RWPE1 (cell line): Measurements from ENCODE around the gene CCDC88A.

Experiments
- CTCF ChIA-PET: fragments of 350-600 bp; sonication (Branson Sonifier 250); formaldehyde crosslinking; extraction: SDS; loops from one replicate; lab custom pipeline; 2021; lab: Yijun Ruan, JAX
- POLR2A ChIA-PET: fragments of 400-600 bp; formaldehyde crosslinking; extraction: SDS; loops from one replicate; lab custom pipeline; 2020; ENCODE audit warnings: antibody characterized with exemption; ENCODE audit not compliant: low non-redundant PET; lab: Yijun Ruan, JAX
- DNase-seq: peaks from one replicate; pipeline ENCODE4 v3.0.0; 2012; ENCODE audit warnings: low spot score
- H3K27ac ChIP-seq: fragments of 450-650 bp; 2 replicates; pipeline ENCODE4 v1.5.1; 2017
- TF ChIP-seq, protein P1 (sequence below): fragments of 450-650 bp; conservative IDR thresholded peaks from 2 replicates; pipeline ENCODE4 v1.5.1; 2017; ENCODE audit warnings: low read depth, mild to moderate bottlenecking

Gene CCDC88A

DNA sequence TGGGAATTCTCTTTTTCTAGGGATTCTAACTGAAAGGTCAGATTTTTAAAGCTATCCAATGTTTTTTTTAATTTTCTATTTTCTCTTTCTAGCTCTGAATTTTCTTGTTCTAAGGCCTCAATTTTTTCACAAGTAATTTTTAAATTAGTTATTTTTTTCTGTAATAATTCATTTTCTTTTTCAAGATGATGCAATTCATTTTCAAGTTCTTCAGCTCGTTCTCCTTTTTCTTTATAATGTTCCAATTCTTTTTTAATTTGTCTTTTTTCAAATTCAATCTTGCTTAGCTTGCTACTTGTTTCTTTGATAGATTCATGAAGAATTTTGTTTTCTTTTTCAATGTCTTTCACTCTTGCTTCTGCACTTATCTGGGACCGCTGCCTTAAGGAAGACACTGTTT lies 84.9 kb downstream of the CCDC88A start:
- POLR2A ChIA-PET: no interaction called here
- TF ChIP-seq, protein P1, sequence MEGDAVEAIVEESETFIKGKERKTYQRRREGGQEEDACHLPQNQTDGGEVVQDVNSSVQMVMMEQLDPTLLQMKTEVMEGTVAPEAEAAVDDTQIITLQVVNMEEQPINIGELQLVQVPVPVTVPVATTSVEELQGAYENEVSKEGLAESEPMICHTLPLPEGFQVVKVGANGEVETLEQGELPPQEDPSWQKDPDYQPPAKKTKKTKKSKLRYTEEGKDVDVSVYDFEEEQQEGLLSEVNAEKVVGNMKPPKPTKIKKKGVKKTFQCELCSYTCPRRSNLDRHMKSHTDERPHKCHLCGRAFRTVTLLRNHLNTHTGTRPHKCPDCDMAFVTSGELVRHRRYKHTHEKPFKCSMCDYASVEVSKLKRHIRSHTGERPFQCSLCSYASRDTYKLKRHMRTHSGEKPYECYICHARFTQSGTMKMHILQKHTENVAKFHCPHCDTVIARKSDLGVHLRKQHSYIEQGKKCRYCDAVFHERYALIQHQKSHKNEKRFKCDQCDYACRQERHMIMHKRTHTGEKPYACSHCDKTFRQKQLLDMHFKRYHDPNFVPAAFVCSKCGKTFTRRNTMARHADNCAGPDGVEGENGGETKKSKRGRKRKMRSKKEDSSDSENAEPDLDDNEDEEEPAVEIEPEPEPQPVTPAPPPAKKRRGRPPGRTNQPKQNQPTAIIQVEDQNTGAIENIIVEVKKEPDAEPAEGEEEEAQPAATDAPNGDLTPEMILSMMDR: no peak
- no peak overlapping the region for H3K27ac ChIP-seq
- no peak for DNase-seq
- CTCF ChIA-PET: interaction anchor here (0.7 kb wide), 1 partner anchor 521 kb away, joined by 3 read pairs; no protein-coding TSS in a partner anchor

DNA sequence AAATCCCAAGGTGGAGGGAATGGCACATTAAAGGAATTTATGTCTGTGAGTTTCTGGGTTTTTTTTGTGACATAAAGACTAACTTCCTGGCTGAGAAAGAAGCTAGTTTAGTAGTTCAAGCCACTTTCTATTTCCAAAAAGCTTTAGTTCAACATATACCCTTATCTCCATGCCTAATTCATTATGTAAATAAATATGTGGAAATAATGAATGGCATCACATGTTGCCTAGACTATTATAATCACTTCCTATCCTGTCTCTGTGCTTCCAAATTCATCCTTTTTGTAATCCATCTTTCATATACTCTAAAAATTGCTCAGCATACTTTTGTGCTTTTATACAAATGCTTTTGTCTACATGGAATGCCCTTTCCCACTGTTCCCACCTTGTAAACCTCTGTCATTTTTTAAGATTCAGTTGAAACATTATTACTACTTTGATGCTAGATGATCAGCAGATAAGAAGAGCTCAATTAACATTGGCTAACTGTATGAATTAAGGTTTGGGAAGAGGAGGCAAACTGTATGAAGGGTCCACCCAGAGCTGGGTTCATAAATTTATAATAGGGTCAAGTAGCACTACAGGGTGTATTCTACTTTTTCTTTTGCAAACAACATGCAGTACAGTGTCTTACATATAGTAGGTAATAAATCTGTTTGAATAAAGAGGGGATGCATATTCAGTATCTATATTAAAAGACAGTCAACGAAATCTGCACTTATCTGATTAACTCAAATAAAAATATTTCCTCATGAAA lies 88.9 kb downstream of the CCDC88A start:
- ChIA-PET CTCF (no interaction called here), POLR2A (no interaction called here)
- TF ChIP-seq, protein P1: no peak
- DNase-seq: no peak
- H3K27ac ChIP-seq: no peak overlapping the region

DNA sequence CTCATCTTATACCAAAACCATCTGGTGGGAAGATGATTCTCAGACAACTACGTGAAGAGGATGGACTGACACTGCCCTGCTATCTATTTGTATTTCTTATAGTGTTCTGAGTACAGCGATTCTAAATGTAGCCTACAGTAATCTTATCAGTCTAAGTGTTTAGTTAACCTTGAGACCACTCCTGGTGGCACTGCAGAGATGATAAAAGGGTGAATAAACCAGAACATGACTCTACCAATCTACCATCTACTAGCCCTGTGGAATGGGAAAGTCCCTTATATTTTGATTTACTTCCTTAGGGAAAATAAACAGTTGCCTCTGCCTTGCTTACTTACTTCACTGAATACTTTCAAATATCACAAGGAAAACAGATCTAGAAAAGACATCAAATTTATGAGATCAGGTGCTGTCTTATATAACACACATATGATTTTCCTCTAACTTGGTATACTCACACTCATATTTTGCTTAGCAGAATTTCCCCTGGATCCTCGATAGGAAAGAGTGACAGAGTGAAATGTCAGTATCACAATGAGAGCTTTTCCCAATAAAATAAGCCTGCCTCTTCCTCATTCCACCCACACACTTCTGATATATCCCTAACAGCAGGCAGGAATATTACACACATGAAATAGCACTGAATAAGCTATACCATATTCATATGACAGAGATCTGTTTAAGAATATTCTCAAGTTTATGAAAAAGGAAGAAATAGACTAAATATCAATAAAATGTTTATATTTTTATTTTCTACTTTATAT lies 92.0 kb downstream of the CCDC88A start:
- POLR2A ChIA-PET: no interaction called here
- CTCF ChIA-PET: interaction anchor here (0.5 kb wide), 1 partner anchor 11 kb away, joined by 3 read pairs; no protein-coding TSS in a partner anchor
- H3K27ac ChIP-seq: no peak overlapping the region
- DNase-seq: no peak
- TF ChIP-seq, protein P1: no peak

DNA sequence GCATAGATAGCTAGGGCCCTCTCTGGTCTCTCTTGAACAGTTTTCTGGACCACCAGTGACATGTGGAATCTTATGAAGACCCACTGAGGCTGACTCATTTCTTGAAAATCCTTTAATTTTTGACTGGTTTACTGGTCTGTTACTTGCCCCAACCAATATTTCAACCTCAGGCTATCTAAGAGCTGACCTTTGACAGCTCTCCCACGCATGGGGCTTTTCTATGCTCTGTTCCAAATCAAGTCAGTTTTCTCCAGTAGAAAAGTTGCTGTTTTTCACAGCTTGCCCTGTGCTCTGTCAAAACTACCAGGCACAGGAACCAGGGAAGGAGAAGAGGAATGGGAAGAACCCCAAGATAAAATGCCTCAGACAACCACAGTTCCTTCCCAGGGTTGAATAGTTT lies 104.7 kb downstream of the CCDC88A start:
- CTCF ChIA-PET: no interaction called here
- POLR2A ChIA-PET: no interaction called here
- TF ChIP-seq, protein P1: no peak
- H3K27ac ChIP-seq: no peak overlapping the region
- DNase-seq: no peak

DNA sequence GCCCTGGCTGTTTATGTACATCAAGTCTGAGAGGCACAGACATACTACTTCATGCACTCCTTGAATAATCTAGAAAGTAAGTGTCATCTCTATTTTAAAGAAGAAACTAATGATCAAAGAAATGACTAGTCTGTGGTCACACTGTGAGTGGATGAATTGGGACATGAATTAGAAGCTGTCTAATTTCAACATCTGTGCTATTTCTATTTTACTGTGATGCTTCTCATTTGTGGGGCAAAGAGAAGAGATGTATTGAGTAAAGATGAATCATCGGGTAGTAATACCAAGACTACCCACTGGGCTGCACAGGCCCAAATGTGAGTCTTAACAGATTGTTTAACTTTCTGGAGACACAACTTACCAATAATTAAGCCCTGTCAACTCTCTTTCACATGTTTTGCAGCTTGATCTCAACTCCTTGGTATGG lies 108.2 kb downstream of the CCDC88A start:
- CTCF ChIA-PET: no interaction called here
- no peak overlapping the region for H3K27ac ChIP-seq
- DNase-seq: peak; percentile 32
- TF ChIP-seq, protein P1: no peak
- POLR2A ChIA-PET: no interaction called here

DNA sequence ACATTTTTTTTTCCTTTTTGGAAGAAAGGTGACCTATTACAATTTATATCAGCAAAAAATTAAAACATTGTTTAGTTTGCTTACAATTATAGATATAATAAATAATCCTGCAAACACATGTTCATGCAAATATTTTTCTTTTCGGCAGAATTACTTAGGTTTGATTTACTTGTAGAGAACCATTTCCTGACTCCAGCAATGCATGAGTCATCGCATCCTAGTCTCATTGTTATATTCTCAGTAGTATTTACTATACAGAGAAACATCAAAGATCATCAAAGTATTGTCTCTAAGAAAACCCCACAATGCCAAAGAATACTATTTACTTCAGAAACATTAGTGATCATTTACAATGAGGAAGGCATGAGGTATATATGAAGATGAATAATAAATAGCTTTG lies 110.2 kb downstream of the CCDC88A start:
- TF ChIP-seq, protein P1: no peak
- ChIA-PET POLR2A (no interaction called here), CTCF (no interaction called here)
- peak; percentile 38 for DNase-seq
- H3K27ac ChIP-seq: no peak overlapping the region
